Colon (tissue), 2 donors: ENCODE measurements around the gene UNC93A.
"Not testable (repeated sequence)": the region's sequence is repeated elsewhere in the genome, so short reads cannot be mapped to it uniquely, and the experiment has no call there.

Experiments used
- FAIRE-seq: peaks from 2 replicates; lab custom pipeline; 2012; peaks lifted over from hg19 to GRCh38; lab: Jason Lieb, UNC
- donor health status: control.
- donor health status: control.

Gene UNC93A

DNA sequence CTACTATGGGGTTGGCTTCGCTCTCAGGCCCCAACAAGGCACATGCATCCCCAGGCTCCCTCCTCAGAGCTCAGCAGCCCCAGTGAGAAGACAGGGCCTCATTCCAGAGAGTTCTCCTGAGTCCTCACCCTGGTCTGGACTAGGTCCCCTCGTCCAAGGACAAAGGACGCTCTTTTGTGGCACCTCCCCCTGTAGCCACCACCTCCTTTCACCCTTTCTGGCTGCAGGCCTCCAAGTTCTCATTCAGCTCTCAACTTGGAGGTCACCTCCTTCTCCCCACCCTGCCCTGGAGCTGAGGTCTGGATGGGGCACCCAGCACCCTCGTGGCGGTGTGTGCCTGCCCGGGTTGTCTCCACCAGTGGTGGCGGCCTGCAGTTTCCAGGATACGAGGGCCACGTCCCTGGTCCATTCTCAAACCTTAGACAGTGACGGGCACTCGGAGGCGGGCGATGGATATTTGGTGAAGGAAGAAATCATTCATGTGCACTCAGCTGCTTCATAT, 2.5 kb downstream of the UNC93A start:
- FAIRE-seq, result no peak

DNA sequence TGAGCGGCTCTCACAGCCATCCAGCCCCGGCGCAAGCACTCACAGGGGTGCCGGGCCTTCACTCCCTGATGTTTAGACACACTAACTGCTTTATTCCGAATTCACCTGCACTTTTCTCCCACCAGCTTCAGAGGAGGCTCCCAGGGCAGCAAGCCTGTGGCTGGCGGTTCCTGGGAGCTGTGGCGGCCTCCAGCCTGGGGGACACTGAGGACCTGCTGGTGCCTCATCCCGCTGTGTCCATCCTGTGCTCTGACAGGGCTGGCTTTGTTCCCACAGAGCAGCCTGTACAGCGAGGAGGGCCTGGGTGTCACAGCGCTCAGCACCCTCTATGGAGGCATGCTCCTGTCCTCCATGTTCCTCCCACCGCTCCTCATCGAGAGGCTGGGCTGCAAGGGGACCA, 3.1 kb downstream of the UNC93A start:
- FAIRE-seq, result no peak

DNA sequence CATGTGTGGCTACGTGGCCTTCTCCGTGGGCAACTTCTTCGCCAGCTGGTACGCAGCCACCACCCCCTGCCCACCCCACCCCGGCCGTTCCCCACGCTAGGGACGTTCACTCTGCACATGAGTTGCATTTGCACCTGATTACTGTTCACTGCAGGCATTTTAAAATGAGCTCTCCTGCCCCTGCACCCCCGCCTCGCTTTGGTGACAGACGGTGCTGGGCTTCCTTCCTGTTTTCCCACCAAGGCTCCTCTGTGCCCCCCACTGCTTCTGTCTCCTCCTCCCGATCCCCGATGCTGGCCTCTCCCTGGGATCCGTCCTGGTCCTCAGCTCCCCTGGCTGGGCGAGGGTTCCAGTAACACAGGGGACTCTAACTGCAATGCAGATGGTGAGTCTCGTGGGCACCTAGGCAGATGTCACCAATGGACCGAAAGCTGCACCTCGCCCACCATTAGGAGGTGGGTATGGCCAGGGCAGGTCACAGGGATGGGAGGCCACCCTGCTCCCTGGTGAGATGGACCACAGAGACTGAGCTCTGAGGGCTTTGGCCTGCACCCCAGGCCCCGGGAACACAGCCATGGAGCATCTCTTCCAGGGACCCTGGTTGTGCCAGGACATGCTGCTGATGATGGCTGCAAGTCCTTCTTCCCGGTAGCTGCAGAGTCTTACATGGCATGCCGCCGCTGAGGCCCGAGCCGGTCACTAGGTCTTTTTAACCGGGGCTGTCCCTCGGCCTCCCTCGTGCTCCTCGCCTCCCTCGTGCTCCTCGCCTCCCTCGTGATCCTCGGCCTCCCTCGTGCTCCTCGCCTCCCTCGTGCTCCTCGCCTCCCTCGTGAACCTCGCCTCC, 3.8 kb downstream of the UNC93A start:
- FAIRE-seq, result no peak

GRCh38 chr6:167295495-167296292, 4.6 kb downstream of the UNC93A start:
- FAIRE-seq, result no peak

DNA sequence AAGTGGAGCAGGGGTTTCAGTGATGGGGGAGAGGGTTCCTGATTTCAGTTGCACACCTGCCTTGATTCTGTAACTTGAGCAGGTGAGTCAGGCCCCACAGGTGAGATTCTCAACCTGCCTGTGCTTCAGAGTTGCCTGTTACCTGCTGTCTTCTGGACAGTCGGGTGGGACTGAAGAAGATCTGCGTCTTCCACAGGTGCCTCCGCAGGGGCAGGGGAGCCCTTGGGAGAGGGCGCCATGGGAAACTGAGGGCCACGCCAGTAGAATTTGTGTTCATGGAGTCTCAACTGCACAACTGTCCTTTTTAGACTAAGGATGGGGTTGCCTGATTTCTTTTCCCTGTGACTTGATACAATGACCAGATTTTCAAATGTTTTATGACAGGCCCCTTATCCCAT, 5.2 kb downstream of the UNC93A start:
- FAIRE-seq, result no peak

GRCh38 chr6:167296902-167297301, 5.8 kb downstream of the UNC93A start:
- no peak for FAIRE-seq

DNA sequence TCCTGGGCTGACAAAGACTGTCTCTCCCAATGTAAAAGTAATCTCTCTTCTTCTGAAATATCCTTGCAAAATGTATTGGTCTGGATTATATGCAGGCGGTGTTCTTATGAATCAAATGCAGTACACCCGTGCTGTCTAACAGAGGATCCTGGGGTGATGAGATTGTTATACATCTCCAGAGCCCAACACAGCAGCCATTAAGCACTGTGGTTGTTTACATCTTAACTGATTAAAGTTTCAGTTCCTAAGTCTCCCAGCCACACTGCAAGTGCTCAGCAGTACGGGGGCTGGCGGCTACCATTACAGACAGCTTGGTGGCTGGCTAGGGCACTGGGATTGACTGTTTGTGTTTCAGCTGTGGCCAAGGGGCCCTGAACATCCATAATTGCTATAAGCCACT, 7.0 kb downstream of the UNC93A start:
- no peak for FAIRE-seq

DNA sequence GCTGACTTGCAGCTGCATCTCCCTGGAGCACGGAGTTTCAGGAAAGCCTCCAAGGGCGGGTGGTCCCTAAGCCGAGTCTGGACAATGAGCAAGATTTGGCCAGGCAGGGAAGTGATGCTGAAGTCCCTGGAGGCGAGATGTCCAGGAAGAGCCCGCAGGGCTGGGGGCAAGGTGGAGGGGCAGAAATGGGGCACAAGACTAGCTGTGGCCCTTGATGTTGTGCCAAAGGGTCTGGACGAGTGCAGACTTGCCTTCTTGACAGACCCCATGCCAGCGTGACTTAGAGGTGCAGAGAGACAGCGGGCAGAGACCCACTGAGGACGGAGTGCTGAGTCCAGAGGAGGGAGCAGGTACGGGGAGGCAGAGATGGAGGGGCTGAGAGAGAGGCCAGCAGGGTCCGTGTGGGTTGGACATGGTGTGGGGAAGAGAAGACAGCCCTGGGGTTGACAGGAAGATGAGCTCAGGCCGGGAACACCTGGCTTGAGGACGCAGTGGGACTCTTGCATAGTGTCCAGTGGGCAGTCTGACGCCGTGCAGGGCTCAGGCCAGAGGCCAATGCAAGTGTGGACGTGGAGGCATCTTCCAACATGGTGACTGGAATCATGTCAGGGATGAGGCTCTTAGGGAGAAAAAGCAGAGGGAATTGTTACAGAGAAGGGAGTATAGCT, 8.7 kb downstream of the UNC93A start:
- FAIRE-seq, result no peak

DNA sequence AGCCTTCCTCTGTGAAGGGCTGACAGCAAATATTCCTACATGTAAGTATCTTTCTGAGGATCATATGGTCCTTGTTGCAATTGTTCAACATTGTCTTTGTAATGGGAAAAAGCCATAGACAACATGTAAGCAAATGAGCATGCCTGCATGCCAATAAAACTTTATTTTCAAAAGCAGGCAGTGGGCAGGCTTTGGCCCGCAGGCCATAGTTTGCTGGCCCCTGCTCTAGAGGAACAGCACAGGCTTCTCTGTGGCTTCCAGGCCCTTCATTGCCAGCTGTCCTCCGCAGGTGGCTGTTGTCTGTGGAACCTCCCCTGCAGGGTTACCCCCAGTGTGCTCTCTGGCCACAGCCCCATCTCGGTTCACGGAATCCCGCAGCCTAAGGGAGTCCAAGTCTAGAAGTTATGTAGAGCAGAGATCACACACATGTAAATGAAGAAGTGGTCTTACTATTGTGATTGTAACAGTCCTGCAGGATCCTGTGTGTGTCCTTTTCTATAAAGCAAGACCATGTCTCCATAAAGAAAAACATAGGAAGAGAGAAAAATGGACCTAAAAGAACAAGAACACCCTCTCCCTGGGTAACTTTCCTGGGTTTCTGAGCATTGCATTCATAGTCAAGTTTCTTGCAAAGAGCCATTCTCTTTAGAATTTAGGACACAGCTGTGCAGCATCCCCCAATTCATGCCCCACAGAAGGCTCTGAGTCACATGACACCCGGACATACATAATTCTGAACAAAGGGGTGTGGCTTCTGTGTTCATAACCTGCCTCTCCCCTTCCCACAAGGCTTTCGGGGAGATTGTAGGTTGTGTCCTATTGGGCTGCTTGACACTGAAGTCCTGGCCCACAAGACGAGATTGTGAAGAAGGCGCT, 10.0 kb downstream of the UNC93A start:
- no peak for FAIRE-seq

GRCh38 chr6:167302074-167302473, 11.0 kb downstream of the UNC93A start:
- no peak for FAIRE-seq

- no peak for FAIRE-seq
Measured at GRCh38 chr6:167302796-167303195, 11.7 kb downstream of the UNC93A start.

GRCh38 chr6:167303675-167304625, 12.8 kb downstream of the UNC93A start:
- no peak for FAIRE-seq

GRCh38 chr6:167304912-167305311, 13.8 kb downstream of the UNC93A start:
- no peak for FAIRE-seq

DNA sequence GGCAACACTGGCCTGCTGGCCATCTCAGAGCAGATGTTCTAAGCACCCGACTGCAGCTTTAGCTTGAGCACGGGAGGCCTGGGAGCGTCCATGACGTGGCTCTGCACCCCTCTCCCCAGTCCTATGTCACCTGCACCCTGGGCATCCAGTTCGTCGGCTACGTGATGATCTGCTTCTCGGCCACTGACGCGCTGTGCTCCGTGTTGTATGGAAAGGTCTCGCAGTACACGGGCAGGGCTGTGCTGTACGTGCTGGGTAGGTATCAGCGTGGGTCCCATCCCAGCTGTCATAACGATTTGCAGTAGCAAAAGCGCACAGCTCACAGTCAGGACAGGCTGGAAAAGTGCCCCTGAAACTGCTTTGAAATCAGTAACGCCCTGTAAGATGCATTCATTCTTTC, 14.7 kb downstream of the UNC93A start:
- no peak for FAIRE-seq

DNA sequence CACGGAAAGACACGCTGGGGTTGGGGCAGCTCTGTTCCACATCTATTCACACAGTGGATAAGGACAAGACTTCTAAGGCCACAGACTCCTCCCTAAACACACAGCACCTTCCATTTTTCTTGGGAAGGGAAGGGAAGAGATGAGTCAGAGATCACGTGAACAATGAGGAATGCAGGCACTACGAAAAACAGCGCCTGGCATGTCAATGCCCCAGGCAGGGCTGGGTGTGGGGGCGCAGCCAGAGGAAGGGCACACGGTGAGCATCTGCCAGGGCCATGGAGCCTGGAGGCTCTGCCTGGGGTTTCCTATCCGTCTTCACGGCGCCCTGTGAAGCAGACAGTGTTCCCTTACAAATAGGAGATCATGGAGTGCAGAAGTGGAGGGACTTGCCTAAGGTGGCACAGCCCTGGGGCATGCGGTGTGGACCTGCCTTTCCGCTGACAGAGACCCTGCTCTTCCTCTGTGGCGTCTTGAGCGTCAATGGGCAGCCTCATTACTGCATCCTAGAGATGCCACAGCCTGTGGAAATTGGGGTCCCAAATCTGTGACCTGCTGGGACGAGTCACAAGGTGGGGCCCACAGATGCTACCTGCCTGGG, 15.4 kb downstream of the UNC93A start:
- FAIRE-seq, result no peak

DNA sequence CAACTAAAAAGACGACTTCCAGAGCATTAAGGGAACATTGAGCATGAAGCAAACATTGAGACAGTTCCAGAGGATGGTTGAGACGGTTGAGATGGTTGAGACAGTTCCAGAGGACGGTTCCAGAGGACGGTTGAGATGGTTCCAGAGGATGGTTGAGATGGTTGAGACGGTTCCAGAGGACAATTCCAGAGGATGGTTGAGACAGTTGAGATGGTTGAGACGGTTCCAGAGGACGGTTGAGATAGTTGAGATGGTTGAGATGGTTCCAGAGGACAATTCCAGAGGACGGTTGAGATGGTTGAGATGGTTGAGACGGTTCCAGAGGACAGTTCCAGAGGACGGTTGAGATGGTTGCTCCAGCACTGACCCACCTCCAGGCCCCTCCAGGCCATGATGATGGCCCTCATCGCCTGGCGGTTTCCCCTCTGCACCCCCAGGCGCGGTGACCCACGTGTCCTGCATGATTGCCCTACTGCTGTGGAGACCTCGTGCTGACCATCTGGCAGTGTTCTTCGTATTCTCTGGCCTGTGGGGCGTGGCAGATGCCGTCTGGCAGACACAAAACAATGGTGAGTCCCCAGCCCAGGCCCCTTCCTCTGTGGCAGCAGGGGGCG, 16.3 kb downstream of the UNC93A start:
- no peak for FAIRE-seq

DNA sequence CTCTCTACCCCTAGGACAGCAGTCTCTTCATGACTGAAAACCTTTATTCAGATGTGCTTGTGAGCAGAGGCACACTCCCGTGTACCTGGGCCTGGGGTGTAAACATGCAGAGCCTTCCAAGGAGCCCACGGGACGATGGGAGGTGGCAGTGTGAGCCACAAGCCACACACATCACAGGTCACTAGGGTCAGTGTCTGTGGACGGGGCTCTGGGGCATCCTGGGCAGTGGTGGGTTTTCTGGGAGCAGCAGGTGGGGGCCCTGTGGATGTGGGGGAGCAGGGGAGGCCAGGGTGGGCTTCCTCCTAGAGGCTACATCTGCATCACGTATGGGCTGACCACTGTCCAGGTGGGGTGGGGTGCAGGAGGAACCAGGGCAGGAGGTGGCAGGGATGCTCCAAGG, 17.1 kb downstream of the UNC93A start:
- FAIRE-seq, result no peak

GRCh38 chr6:167309355-167310192, 18.5 kb downstream of the UNC93A start:
- not testable (repeated sequence) for FAIRE-seq

GRCh38 chr6:167311286-167311685, 20.2 kb downstream of the UNC93A start:
- no peak for FAIRE-seq
